ENCODE results near the gene CENPX.

CENPX gene

DNA sequence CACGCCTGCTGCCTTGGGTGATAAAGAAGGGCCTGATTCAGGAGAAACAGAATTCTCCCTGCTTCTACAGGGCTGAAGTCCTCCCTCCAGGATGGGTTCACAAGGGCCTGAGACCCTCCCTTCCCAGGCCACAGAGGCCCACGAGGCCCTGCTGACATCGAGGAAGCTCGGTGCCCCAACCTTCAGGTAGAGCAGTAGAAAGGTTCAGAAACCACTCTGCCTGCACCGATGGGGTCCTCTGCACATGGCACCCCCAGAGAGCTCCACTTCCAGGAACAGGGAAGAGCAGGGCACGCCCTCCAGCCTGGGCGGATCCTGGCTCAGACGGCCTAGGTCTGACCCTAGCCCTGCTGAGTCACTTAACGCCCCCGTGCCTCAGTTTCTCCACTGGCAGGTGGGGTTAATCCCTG is 773 bp downstream of the CENPX start:
- DNase-seq: no peak

DNA sequence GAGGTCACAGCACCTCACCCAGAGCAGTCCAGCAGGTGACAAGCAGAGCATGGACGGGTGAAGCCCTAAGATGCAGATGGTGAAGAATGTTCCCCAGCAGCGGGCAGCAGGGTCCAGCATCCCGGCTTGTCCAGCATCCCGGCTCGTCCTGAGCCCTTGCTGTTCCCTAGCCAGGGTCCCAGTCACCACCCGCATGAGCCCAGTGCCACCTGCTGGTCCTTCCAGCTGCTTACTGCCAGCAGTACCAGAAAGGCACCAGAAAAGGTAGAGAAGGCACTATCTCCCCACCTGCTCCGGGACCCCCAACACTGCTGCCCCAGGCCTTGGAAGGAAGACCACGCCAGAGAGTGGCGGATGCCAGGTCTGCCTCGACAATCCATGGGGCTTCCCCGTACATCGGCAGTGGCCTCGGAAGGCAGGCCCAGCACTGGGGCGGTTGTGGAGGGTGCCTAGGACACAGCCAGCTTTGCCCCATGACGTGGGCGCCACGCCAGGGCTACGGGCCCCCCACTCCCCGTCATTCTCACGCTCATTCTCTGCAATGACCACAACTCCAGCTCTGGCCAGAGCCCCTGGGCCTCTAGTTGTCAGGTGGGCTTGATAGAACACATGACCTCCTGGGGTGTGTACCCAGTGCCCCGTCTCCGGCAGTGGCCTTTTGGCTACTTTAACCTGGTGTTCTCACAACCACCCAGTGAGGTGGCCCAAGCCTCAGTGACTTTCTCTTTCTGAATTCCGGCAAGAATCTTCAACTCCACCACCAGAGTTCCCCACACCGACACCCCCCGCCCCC is 1.4 kb downstream of the CENPX start:
- peak; percentile 22 to 55 for DNase-seq

DNA sequence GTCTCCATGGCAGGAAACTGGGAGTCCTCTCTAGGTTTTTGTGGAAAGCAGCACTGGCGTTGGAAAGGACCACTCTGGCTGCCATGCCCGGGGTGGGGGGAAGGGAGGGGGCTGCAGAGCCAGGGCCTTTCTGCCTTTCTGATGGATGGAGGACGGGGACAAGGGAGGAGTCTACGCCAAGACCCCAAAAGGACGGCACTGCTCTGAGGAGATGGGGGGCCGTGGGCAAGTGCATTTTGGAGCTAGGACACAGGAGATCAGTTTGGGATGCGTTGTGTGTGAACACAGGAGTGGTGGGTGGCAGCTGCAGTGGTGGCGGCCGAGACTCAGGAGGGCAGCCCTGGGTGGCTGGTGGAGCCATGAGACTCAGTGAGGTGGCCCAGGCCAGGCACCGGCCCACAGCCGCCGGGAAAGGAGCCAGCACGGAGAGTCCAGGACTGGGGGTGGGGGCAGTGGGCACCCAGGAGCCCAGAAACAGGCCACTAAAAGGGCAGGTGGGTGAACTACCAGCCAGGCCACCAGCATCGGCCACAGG is 2.0 kb downstream of the CENPX start:
- no peak for DNase-seq

DNA sequence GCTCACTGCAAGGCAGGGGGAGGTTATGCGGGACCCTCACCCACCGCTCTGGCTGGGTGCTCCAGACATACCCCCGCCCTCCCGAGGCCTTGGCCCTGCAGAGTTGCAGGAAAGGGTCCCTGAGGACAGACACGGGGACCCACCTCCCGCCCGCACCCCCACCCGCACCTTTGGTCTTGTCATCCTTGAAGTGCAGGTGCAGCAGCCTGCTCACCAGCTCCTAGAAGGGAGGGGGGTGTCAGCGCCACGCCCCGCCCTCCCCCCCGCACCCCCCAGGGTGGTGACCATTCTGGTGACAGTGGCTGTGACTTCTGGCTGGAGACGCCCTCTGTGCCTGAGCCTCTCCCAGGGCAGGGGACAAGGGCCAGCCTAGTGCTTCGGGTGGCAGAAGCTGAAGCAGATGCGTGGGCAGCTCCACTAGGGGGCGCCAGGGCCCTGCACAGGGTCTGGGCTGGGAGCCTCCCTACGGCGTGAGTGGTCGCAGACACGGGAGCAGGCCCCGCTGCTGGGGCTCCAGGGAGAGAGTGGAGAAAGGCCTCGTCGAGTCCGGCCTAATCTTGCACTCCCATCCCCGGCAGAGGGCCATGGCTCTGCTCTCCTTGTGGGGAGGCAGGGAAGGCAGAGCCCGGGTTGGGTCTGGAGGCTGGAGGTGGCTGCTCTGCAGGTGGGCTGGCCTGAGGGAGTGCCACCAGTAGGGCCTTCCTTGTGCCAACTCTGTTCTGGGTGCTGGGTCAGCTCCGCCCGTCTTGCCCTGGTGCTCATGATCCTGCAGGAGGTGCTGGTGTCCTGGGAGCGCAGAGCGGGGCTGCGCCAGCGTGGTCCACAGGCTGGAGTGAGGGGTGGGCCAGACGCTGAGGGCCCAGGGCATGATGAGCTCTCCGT is 2.7 kb downstream of the CENPX start:
- DNase-seq: peak in 1 of 2 experiments; percentile 63

DNA sequence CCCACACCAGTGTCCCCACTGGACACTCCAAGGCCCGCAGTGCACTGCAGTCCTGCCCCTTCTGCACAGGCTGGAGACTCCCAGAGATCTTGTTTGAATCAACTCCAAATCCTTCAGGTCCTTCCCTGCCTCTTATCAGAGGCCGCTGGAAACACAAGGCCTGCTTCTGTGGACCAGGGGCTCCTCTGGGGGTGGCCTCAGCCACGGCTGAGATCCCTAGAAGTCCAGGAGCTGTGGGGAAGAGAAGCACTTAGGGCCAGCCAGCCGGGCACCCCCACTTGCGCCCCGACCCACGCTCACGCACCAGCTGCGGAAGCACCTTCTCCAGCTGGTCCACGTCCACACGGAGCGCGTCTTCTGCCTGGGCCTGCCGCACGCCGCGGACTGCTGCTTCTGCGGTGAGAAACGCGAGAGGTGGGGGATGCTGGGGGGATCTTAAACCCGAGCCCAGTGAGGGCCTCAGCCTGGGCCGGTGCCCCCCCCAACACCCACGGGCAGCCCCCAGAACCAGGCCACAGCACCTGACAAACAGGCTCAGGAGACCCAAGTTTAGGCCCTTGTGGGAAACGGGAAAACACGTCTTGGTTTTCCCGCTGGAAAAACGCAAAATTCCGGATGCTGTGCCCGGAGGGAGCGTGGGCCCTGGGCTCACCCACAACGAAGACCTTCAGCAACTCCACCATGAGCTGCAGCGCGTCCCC is 3.5 kb downstream of the CENPX start:
- no peak for DNase-seq

DNA sequence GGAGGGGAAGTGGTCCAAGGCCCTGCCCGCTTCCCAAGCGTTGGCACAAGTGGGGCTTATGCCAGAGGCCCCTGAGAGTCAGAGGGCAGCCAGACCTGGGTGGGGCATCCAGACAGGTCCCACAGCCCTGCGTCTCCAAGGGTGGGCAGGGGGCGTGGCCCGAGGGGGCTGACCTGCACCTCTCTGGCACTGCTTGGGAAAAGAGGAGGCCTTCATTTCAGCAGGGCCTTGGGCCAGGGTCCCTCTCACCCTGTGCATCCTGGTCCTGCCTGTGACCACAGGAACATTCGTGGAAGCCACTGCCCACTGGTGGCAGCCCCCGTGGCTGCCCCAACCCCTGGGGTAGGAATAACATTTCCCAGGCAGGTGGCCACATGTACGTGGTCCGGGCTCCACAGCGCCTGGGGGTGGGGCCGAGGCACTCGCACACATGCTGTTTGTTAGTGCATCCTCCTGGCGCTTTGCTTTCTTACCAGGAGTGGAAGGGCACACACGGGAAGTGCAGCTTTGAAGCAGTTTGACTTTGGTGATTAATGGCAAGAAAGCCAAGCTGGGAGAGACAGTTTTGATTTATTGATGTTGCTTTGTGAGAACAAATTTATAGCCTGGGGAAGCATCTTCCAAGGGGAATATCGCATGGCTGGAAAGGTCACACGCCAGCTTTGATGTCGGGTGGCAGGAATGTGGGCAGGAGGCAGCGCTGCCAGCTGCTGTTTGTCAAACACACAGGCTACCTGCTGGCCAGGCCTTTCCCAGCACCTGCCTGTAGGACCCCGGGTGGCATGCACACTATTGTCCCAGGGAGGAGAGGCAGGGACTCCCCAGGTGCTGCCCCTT is 4.3 kb downstream of the CENPX start:
- DNase-seq: no peak

DNA sequence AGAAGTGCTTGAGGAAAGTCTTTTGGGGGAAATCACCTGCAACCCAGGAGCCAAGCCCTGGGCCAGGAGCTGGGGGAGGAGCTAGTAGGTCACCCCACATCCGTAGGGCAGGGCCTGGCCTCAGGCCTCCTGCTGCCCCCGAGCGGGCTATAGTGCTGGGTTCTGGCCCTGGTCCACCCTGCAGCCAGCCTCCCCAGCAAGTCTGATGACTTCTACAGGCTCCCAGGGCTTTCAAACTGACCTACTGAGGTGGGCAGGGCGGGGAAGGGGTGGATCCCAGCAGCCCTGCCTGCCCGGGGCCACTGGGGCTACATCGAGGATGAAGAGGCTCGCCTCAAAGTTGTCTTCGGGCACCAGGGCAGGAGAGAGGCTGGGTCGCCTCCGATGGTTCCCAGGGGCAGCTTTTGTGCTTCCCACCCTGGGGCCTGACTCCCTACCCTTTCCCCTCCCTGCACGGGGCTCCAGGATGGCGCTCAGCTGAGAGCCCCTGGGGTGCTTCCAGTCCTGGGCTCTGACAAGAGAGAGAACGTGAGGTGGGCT is 5.0 kb downstream of the CENPX start:
- DNase-seq: no peak

DNA sequence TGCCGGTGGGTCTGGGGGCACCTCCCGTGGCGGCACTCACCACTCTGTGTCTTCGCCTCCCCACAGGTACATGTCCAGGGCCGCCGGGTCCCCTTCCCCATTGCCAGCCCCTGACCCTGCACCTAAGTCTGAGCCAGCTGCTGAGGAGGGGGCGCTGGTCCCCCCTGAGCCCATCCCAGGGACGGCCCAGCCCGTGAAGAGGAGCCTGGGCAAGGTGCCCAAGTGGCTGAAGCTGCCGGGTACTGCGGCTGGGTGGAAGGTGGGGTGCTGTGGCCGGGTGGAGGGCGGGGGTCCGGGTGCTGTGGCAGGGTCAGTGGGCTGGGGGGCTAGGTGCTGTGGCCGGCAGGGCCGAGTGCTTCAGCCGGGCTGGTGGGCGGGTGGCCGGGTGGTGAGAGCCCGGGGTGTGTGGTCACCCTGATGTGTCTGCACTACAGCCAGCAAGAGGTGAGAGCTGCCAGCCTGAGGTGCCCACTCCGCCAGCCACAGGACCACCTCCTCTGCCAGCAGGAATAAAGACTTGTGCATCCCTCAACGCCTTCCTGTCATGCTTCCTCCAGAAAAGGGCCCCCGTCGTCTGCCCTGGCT is 5.7 kb downstream of the CENPX start:
- no peak for DNase-seq

DNA sequence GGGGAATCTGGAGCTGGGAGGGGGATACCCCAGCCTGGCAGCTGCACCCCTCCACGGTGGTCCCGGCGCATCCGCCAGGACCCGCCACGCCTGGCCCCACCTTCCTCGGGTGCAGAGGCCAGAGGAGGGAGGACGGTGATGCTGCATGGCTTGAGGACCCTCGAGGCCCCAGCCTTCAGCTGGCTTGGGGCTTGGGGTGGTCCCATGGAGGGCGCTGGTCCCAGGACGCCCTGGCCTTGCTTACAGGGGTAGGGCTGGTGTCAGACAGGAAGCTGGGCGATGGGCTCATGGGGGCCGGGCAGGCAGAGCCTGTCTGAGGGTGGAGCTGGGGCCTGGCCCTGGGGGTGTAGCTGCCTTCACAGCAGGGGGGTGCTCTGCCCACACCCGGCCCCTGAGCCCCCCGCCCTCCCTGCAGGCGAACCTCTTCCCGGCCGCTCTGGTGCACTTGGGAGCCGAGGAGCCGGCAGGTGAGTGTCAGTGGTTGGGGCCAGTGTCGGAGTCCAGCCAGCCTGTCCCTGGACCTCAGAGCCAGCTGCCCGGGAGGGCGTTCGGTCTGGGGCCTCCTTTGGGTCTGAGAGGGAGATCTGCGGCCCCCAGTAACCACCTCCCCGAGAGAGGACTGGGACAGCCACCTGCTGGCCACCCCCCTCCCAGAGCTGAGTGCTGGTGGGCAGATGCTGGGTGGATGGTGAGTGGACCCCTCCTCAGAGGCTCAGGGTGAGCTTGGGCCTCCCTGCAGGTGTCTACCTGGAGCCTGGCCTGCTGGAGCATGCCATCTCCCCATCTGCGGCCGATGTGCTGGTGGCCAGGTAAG is 6.4 kb downstream of the CENPX start:
- DNase-seq: no peak

DNA sequence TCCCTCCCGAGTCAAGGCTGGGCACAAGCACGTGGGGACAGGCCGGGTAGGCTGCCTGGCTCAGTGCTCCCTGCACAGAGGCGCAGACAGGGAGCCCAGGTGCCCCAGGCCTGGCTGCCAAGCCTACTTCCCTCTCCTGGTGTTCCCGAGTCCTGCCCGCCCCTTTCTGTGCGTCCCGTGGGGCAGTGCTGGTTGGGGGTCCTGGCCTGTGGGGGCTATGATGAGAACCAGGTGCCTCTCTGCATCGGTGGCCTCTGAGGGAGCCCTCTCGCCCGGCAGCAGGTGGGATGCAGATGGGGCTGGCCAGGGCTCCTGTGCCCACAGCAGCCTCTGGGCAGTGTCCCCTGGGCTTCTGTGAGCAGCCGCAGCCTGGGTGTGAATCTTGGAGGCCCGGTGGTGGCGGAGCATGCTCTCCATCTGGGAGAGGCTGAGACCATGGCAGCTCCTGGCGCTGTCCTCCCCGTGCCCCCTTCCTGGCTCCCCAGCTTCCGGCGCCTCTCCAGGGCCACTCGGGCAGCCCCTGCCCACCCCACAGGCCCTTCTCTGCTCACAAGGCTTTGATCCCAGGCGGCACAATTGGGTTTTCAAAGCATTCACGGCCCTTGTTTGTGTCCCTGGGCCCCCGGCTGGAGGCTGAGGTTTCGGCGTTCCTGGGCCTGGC is 7.2 kb downstream of the CENPX start:
- DNase-seq: no peak

DNA sequence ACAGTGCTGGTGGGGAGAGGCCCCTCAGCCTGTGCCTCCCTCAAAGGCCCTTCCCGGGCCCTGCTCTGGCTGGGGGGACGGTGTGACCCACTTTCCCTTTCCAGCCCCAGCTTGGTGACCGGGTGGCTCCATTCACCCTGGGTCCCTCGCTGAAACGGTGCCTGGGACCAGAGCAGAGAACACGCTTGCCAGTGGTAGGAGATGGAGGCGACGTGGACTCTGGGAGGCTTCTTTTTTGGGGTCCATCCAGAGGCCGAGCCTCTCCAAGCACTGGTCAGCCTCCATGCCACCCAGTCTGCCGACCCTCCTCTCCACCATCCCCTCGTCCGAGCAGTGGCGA is 7.7 kb downstream of the CENPX start:
- no peak for DNase-seq

DNA sequence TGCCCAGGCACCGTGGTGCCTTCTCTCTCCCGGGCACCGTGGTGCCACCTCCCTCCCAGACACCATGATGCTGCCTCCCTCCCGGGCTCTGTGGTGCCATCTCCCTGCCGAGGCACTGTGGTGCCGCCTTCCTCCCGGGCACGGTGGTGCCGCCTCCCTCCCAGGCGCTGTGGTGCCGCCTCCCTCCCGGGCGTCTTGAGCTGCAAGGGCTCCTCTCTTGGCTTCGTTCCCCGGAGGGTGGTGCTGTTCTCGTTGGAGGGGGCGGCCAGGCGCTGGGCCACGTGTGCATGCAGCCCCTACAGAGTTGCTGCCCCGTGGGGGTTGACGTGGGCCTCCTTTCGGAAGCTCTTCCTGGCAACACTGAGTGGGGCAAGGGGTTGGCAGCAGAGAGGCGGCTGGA is 8.2 kb downstream of the CENPX start:
- no peak for DNase-seq

DNA sequence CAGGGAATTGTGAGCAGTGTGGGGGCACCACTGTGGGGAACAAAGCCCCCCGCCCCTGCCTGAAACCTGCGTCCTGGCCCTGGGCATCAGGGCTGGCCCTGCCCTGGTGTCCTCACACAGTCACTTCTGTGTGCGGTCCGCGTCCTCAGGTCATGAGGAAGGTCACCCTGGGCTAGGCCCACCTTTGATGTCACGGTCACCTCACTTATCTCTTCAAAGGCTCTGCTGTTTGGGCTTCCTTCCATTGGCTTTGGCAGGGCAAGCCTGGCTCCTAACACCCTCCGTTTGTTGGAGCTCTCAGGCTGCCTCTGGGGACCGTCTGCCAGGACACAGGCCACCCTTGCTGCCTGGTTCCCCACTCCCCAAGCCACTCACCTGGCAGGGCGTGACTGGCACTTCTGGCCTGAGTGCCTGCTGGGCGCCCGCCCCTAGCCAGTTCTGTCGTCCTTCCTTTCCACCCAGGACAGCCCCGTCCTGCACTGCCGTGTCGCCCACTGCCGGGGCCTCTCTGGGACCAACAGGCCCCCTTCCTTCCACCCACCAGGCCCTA is 8.8 kb downstream of the CENPX start:
- no peak for DNase-seq

DNA sequence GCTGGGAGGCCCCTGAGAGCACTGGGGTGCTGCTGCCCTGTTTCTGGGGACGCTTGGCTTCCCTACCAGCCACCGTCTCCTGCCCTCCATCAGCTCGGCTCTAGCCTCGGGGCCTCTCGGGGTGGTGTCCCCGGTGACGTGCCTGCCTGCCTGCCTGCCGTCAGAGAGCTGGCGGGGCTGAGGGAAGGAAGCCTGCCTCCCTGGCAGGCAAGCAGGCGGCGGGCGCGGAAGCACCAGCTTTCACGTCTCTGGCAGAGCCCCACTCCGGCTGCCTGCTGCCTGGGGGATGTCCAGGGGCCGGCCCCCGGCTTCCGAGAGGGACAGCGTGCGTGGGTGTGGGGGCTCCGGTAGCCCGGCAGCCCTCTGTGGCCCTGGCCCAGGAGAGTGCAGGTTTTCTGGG is 9.3 kb downstream of the CENPX start:
- DNase-seq: no peak

DNA sequence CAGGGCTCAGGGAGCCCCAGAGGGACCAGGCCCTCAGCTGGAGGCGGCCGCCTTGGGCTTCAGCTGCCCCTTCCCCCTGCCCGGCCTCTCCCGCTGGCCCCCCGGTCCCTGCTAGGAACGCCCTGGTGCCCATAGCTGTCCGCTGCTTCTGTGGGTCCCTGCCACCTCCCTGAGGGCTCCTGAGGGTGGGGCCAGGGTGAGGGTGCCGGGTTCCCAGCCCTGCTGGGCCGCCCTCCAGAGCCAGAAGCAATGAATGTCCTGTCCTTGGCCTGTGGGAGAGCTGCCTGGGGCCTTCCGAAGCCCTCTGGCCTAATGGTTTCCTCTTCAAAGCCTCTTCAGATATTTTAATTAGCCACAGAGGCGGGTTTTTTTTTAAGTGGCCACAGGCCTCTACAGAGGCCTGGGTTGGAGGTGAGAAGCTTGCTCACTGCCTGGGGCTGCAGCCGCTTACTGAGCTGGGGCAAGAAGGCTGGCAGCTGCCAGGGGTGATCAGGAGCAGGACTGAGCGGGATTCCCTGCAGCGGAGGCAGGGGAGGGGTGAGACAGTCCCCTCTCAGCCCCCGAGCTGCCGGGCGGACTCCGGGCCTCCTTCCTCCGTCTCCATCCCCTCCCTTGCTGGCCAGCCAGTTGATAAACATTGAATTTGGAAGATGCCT is 9.9 kb downstream of the CENPX start:
- DNase-seq: no peak

DNA sequence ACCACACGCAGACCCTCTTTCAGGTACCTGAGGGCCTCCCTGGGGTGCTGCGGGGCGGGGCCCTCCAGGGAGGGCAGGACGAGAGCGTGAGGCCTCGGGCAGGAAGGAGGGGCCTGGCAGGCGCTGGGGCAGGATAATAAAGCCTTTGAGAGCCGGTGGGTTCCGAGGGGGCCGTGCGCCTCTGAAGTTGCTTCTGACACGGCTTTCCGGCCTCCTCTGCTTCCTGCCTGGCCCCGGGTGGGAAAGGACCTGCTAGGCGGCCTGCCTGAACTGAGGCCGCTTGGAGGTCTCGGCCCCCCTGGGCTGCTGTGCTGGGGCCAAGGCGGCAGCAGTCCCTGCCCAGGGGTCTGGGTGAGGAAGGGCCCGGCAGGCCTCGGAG is 10.4 kb downstream of the CENPX start:
- DNase-seq: no peak

DNA sequence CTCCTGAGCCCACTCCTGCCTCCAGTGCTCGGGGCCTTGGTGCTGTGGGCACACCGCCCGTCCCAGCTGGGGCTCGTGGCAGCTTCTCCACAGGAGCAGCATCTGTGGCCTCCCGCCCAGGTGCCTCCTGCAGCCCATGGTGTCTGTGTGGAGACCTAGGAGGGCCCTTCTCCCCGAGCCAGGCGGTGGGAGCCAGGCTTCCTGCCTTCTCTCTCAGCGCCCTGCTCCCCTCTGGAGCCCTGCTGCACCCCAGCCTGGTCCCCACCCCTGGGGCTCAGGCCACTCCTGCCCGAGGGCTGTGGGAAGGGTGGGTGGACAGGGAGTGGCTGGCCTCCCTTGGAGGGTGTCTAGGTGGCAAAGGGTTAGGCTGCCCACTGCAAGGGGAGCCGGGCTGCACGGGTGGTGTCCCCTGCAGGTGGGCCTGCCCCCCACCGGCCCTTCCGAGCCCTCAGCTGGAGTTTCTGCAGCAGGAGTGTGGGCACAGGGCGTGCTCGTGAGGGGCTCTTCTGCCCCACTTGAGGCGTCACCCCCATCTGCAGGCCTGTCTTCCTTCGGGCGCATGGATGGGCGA is 11.0 kb downstream of the CENPX start:
- DNase-seq: no peak

DNA sequence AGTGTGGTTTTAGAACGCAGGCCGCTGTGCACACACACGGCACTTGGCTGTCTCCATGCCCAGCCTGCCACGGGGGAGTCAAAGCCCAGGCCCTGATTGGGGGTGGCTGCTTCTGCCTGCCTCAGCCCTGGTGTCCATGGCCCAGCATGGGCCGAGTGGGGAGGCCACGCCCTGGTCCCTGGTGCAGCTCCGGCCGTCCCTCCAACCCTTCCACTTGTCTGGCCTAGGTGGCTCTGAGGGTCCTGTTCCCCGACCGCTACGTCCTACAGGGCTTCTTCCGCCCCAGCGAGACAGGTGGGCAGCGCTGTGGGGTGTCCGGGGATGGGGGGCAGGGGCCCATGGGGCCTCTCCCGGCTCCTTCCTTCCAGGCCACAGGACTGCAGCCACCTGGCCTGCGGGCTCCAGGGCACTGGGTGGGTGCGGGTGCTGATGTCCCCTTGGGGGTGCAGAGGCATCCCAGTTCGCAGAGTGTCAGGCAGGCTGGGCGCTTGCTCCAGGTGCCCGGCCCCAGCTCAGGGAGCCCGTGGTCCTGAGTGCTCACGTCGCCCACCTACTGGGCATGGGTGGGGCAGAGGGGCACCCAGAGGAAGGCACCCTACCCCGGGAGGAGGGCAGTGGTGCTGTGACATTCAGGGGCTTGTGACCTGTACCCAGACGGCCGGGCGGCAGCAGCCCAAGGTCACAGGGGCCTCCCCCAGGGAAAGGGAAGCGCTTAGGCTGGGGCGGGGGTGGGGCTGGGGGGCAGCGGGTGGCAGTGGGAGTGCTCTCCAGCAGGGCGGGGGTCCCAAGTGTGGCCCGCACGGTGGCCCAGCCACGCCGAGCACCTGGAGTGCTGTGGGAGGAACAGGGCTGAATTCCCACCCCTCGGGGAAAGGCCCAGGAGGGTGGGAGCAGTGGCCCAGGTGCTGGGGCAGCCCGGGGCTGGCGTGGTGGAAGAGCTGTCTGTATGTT is 11.8 kb downstream of the CENPX start:
- DNase-seq: no peak

All from NCI-H446 (cell line).